DOHH2 (cell line): Measurements from ENCODE around the gene SUPT4H1.
"Not testable (repeated sequence)": the region's sequence is repeated elsewhere in the genome, so short reads cannot be mapped to it uniquely, and the experiment has no call there.

Source experiments
- H3F3A ChIP-seq: fragments of 200-600 bp; sonication (generic), shearing (Covaris generic); 2 replicates; pipeline ENCODE4 v1.6.0; 2016; ENCODE audit warnings: antibody characterized with exemption, mild to moderate bottlenecking; ENCODE audit not compliant: control insufficient read depth, insufficient read depth
- H3K27ac ChIP-seq: fragments of 200-600 bp; sonication (generic); 2 replicates; pipeline ENCODE4 v1.5.1; 2014; ENCODE audit warnings: low read depth, mild to moderate bottlenecking, low read length, moderate library complexity
- H3K27me3 ChIP-seq: fragments of 200-600 bp; sonication (generic); 2 replicates; pipeline ENCODE4 v1.6.1; 2014; ENCODE audit warnings: mild to moderate bottlenecking, low read length, mixed read lengths; ENCODE audit not compliant: control insufficient read depth
- H3K36me3 ChIP-seq: fragments of 200-600 bp; sonication (generic); 2 replicates; pipeline ENCODE4 v1.6.1; 2014; ENCODE audit warnings: mild to moderate bottlenecking, low read length, moderate library complexity, mixed read lengths; ENCODE audit not compliant: control insufficient read depth
- H3K4me1 ChIP-seq: fragments of 200-600 bp; sonication (generic); 2 replicates; pipeline ENCODE4 v1.6.1; 2014; ENCODE audit warnings: mild to moderate bottlenecking, low read length, mixed read lengths; ENCODE audit not compliant: control insufficient read depth
- H3K4me2 ChIP-seq: fragments of 200-600 bp; sonication (generic); 2 replicates; pipeline ENCODE4 v1.6.0; 2014; ENCODE audit warnings: mild to moderate bottlenecking, low read length, moderate library complexity
- H3K4me3 ChIP-seq: fragments of 200-600 bp; sonication (generic); 2 replicates; pipeline ENCODE4 v1.5.1; 2014; ENCODE audit warnings: mild to moderate bottlenecking, low read length, mixed read lengths
- H3K79me2 ChIP-seq: fragments of 200-600 bp; sonication (generic); 2 replicates; pipeline ENCODE4 v1.6.1; 2014; ENCODE audit warnings: mild to moderate bottlenecking, low read length, mixed read lengths; ENCODE audit not compliant: control insufficient read depth
- H3K9me2 ChIP-seq: fragments of 200-600 bp; sonication (generic); replicated peaks from 2 replicates; pipeline ENCODE4 v1.6.1; 2014; ENCODE audit warnings: mild to moderate bottlenecking, low read length, mixed read lengths; ENCODE audit not compliant: control insufficient read depth
- H3K9me3 ChIP-seq: fragments of 200-600 bp; sonication (generic); 2 replicates; pipeline ENCODE4 v1.6.1; 2014; ENCODE audit warnings: antibody characterized with exemption, low read length, mixed read lengths; ENCODE audit not compliant: control insufficient read depth, insufficient read depth
- H4K20me1 ChIP-seq: fragments of 200-600 bp; sonication (generic); 2 replicates; pipeline ENCODE4 v1.6.0; 2014; ENCODE audit warnings: low read depth, mild to moderate bottlenecking, antibody characterized with exemption, low read length, moderate library complexity; ENCODE audit not compliant: control insufficient read depth, insufficient read depth
- CTCF ChIP-seq: fragments of 200-600 bp; sonication (generic); IDR thresholded peaks from one replicate; pipeline ENCODE4 v1.5.1; 2014; ENCODE audit warnings: antibody characterized with exemption, mild to moderate bottlenecking, low read depth, low read length; ENCODE audit not compliant: poor library complexity, severe bottlenecking
- EZH2phosphoT487 ChIP-seq: fragments of 200-600 bp; sonication (generic); IDR thresholded peaks from 2 replicates; pipeline ENCODE4 v1.6.1; 2017; ENCODE audit warnings: borderline replicate concordance, mild to moderate bottlenecking, antibody characterized with exemption, low read length, moderate library complexity, mixed read lengths

The SUPT4H1 gene

GRCh38 chr17:58341861-58342475 is 10.0 kb downstream of the SUPT4H1 start:
- H3K79me2 ChIP-seq, result peaks cover 79% of the 10 kb centered on the region
- H3K4me3 ChIP-seq, result peak overlapping the region; percentile 78
- peak overlapping the region; percentile 98 for H3K4me2 ChIP-seq
- H3K9me3 ChIP-seq, result no peaks in the 10 kb centered on the region
- no peaks in the 10 kb centered on the region for H4K20me1 ChIP-seq
- H3K9me2 ChIP-seq, result no peaks in the 10 kb centered on the region
- TF ChIP-seq EZH2phosphoT487 (no peak), CTCF (no peak)
- H3K27me3 ChIP-seq, result no peaks in the 10 kb centered on the region
- peaks cover 92% of the 10 kb centered on the region for H3K4me1 ChIP-seq
- H3K36me3 ChIP-seq, result peaks cover 90% of the 10 kb centered on the region
- peak overlapping the region; percentile 100 for H3K27ac ChIP-seq
- peaks cover 67% of the 10 kb centered on the region for H3F3A ChIP-seq

GRCh38 chr17:58341136-58341860 is 10.7 kb downstream of the SUPT4H1 start:
- Histone ChIP-seq H3K4me3 (peak overlapping the region; percentile 78), H3K4me1 (peaks cover 97% of the 10 kb centered on the region), H3K79me2 (peaks cover 76% of the 10 kb centered on the region), H3K4me2 (peak overlapping the region; percentile 98), H3F3A (peaks cover 74% of the 10 kb centered on the region), H3K36me3 (peaks cover 84% of the 10 kb centered on the region), H3K27ac (peak overlapping the region; percentile 100)
- not testable (repeated sequence) for H3K9me2 ChIP-seq, H3K27me3 ChIP-seq, H4K20me1 ChIP-seq, H3K9me3 ChIP-seq

GRCh38 chr17:58340405-58340876 is 11.6 kb downstream of the SUPT4H1 start:
- no peaks in the 10 kb centered on the region for H3K9me3 ChIP-seq
- H3K4me2 ChIP-seq, result peak overlapping the region; percentile 98
- H3K27me3 ChIP-seq, result no peaks in the 10 kb centered on the region
- peaks cover 97% of the 10 kb centered on the region for H3K4me1 ChIP-seq
- no peaks in the 10 kb centered on the region for H4K20me1 ChIP-seq
- H3K79me2 ChIP-seq, result peaks cover 72% of the 10 kb centered on the region
- no peaks in the 10 kb centered on the region for H3K9me2 ChIP-seq
- peak overlapping the region; percentile 78 for H3K4me3 ChIP-seq
- H3F3A ChIP-seq, result peaks cover 81% of the 10 kb centered on the region
- TF ChIP-seq EZH2phosphoT487 (no peak), CTCF (no peak)
- peak overlapping the region; percentile 100 for H3K27ac ChIP-seq
- peaks cover 77% of the 10 kb centered on the region for H3K36me3 ChIP-seq
